IMR-90 (cell line): ENCODE results near the gene PPP1CA. TPM values are rescaled to one million over a fixed set of nuclear protein-coding genes. Genes with fewer than 3 reads are reported as not detected.

Experiments
- ATAC-seq: fragments of 200-7000 bp; cut with Tn5 transposase; 2 replicates; pipeline ENCODE4 v1.9.1; 2020; ENCODE audit warnings: low read depth, mild to moderate bottlenecking, moderate library complexity
- BruUV-seq: library from RNA; stranded (reverse); fragments of 400-500 nt; replicated peaks from 2 replicates; lab custom pipeline; 2021; lab: Mats Ljungman, UMichigan
- CTCF ChIA-PET: fragments of 300-600 bp; formaldehyde crosslinking; extraction: SDS; loops from one replicate; lab custom pipeline; 2021; ENCODE audit warnings: antibody characterized with exemption; lab: Yijun Ruan, JAX
- POLR2A ChIA-PET: fragments of 300-600 bp; sonication (Branson Sonifier 250); formaldehyde crosslinking; loops from one replicate; lab custom pipeline; 2022; ENCODE audit warnings: antibody characterized with exemption; ENCODE audit not compliant: unreplicated experiment; lab: Charles Lee
- DNase-seq: peaks from one replicate; pipeline ENCODE4 v3.0.0; 2013
- H2AFZ ChIP-seq: replicated peaks from 2 replicates; pipeline ENCODE3; 2013; ENCODE audit warnings: low read length, mild to moderate bottlenecking; ENCODE audit not compliant: poor library complexity
- H2AK5ac ChIP-seq: 2 replicates; pipeline ENCODE4 v1.6.1; 2013; ENCODE audit warnings: low read depth, low read length, inconsistent platforms
- H2AK9ac ChIP-seq: replicated peaks from 2 replicates; pipeline ENCODE3; 2013; ENCODE audit warnings: mild to moderate bottlenecking, low read depth, low read length, moderate library complexity; ENCODE audit not compliant: poor library complexity
- H2BK120ac ChIP-seq: 2 replicates; pipeline ENCODE4 v1.6.1; 2013; ENCODE audit warnings: low read depth, low read length, inconsistent platforms
- H2BK15ac ChIP-seq: 3 replicates; pipeline ENCODE4 v1.6.1; 2013; ENCODE audit warnings: low read depth, low read length, inconsistent platforms
- H2BK20ac ChIP-seq: 2 replicates; pipeline ENCODE4 v1.6.1; 2013; ENCODE audit warnings: low read depth, mild to moderate bottlenecking, inconsistent platforms, low read length, moderate library complexity
- H2BK5ac ChIP-seq: 2 replicates; pipeline ENCODE4 v1.6.1; 2013; ENCODE audit warnings: mild to moderate bottlenecking, low read depth, low read length, inconsistent platforms; ENCODE audit not compliant: poor library complexity, severe bottlenecking
- H3K14ac ChIP-seq: replicated peaks from 2 replicates; pipeline ENCODE4 v1.6.1; 2013; ENCODE audit warnings: low read depth, low read length, inconsistent platforms
- H3K18ac ChIP-seq: 2 replicates; pipeline ENCODE4 v1.6.1; 2013; ENCODE audit warnings: low read depth, low read length, control low read depth
- H3K23ac ChIP-seq: 2 replicates; pipeline ENCODE4 v1.6.1; 2013; ENCODE audit warnings: low read depth, low read length, inconsistent platforms
- H3K27ac ChIP-seq: 2 replicates; pipeline ENCODE4 v1.5.1; 2013; ENCODE audit warnings: mild to moderate bottlenecking, control low read depth, low read length; ENCODE audit not compliant: insufficient read depth
- H3K27me3 ChIP-seq: 2 replicates; pipeline ENCODE4 v1.6.1; 2013; ENCODE audit warnings: low read length; ENCODE audit not compliant: control insufficient read depth, insufficient read depth
- H3K36me3 ChIP-seq: 2 replicates; pipeline ENCODE4 v1.6.1; 2013; ENCODE audit warnings: low read length, mixed read lengths; ENCODE audit not compliant: control insufficient read depth, insufficient read depth
- H3K4ac ChIP-seq: 2 replicates; pipeline ENCODE4 v1.6.1; 2013; ENCODE audit warnings: low read depth, low read length, inconsistent platforms
- H3K4me1 ChIP-seq: 2 replicates; pipeline ENCODE4 v1.6.1; 2013; ENCODE audit warnings: low read length, mixed read lengths; ENCODE audit not compliant: control insufficient read depth, insufficient read depth
- H3K4me2 ChIP-seq: 2 replicates; pipeline ENCODE4 v1.6.1; 2013; ENCODE audit warnings: low read depth, mild to moderate bottlenecking, control low read depth, low read length, moderate library complexity
- H3K4me3 ChIP-seq: 2 replicates; pipeline ENCODE4 v1.5.1; 2013; ENCODE audit warnings: low read depth, mild to moderate bottlenecking, control low read depth, low read length, moderate library complexity; ENCODE audit not compliant: insufficient read depth
- H3K56ac ChIP-seq: 2 replicates; pipeline ENCODE4 v1.6.1; 2013; ENCODE audit warnings: low read length, inconsistent platforms; ENCODE audit not compliant: insufficient read depth; ENCODE audit errors: extremely low read depth
- H3K79me1 ChIP-seq, 2 experiments: 2 replicates each; pipeline ENCODE4 v1.6.1; 2013; ENCODE audit warnings: low read length in 2 of 2, inconsistent platforms in 1 of 2, low read depth in 1 of 2
- H3K9ac ChIP-seq: 2 replicates; pipeline ENCODE4 v1.6.1; 2013; ENCODE audit warnings: low read depth, low read length, control low read depth
- H3K9me1 ChIP-seq: 2 replicates; pipeline ENCODE4 v1.6.1; 2013; ENCODE audit warnings: low read length, inconsistent platforms; ENCODE audit not compliant: insufficient read depth
- H3K9me3 ChIP-seq: 2 replicates; pipeline ENCODE4 v1.6.1; 2013; ENCODE audit warnings: low read length; ENCODE audit not compliant: control insufficient read depth, insufficient read depth
- H4K20me1 ChIP-seq: 2 replicates; pipeline ENCODE4 v1.6.1; 2013; ENCODE audit warnings: low read length, inconsistent platforms; ENCODE audit not compliant: insufficient read depth
- H4K5ac ChIP-seq: 2 replicates; pipeline ENCODE4 v1.6.1; 2013; ENCODE audit warnings: mild to moderate bottlenecking, low read depth, low read length, control low read depth
- H4K8ac ChIP-seq, 2 experiments: 2 replicates each; pipeline ENCODE4 v1.6.1; 2013; ENCODE audit warnings: low read depth in 2 of 2, low read length in 2 of 2, control low read depth in 1 of 2, inconsistent platforms in 1 of 2
- H4K91ac ChIP-seq: 2 replicates; pipeline ENCODE4 v1.6.1; 2013; ENCODE audit warnings: low read depth, low read length, inconsistent platforms; ENCODE audit not compliant: insufficient read depth
- BHLHE40 ChIP-seq: fragments of 150-350 bp; IDR thresholded peaks from 2 replicates; pipeline ENCODE4 v1.6.1; 2016; ENCODE audit warnings: mild to moderate bottlenecking, low read depth, low read length
- CEBPB ChIP-seq: IDR thresholded peaks from 2 replicates; pipeline ENCODE4 v1.6.1; 2012; ENCODE audit warnings: low read depth, low read length, improper control_type of control experiment
- CHD1 ChIP-seq: IDR thresholded peaks from 2 replicates; pipeline ENCODE4 v1.6.1; 2012; ENCODE audit warnings: low read depth, low read length, improper control_type of control experiment
- FOS ChIP-seq: fragments of 150-350 bp; IDR thresholded peaks from 2 replicates; pipeline ENCODE4 v1.6.1; 2016; ENCODE audit warnings: low read depth, low read length
- MAFK ChIP-seq: IDR thresholded peaks from 2 replicates; pipeline ENCODE4 v1.6.1; 2012; ENCODE audit warnings: low read depth, low read length, improper control_type of control experiment
- MAZ ChIP-seq: IDR thresholded peaks from 2 replicates; pipeline ENCODE4 v1.6.1; 2012; ENCODE audit warnings: low read depth, mild to moderate bottlenecking, low read length, improper control_type of control experiment, moderate library complexity, borderline replicate concordance
- MXI1 ChIP-seq: IDR thresholded peaks from 2 replicates; pipeline ENCODE4 v1.6.1; 2012; ENCODE audit warnings: low read depth, mild to moderate bottlenecking, low read length, moderate library complexity, borderline replicate concordance
- NFE2L2 ChIP-seq: fragments of 150-350 bp; IDR thresholded peaks from 2 replicates; pipeline ENCODE4 v1.6.1; 2016; ENCODE audit warnings: low read depth, mild to moderate bottlenecking, low read length
- RAD21 ChIP-seq: IDR thresholded peaks from 2 replicates; pipeline ENCODE4 v1.6.1; 2012; ENCODE audit warnings: low read length, improper control_type of control experiment
- RFX5 ChIP-seq: IDR thresholded peaks from 2 replicates; pipeline ENCODE4 v1.8.0; 2012; ENCODE audit warnings: low read depth, mild to moderate bottlenecking, low read length, moderate library complexity
- SMC3 ChIP-seq: fragments of 150-350 bp; IDR thresholded peaks from 2 replicates; pipeline ENCODE4 v1.6.1; 2016; ENCODE audit warnings: low read depth, mild to moderate bottlenecking, antibody characterized with exemption, low read length, moderate library complexity
- USF2 ChIP-seq: fragments of 150-350 bp; IDR thresholded peaks from 2 replicates; pipeline ENCODE4 v1.6.1; 2017; ENCODE audit warnings: mild to moderate bottlenecking, antibody characterized with exemption, low read length, low read depth
- WGBS, 2 experiments: methylation state at CpG; one replicate each; pipeline versions ENCODE4 v1.1.5 to v1.1.7; 2013; ENCODE audit warnings: missing lambda C conversion rate in 2 of 2; ENCODE audit not compliant: insufficient read length in 1 of 2; ENCODE audit errors: extremely low coverage in 2 of 2; 5-methylcytosine and 5-hydroxymethylcytosine counted together
- dilution Hi-C: fragments of 300-500 bp; cut with HindIII; formaldehyde crosslinking; loops from one replicate; pipeline ENCODE4 v1.14.3; 2018; ENCODE audit warnings: low sequenced_read_pairs; ENCODE audit not compliant: unreplicated experiment
- in situ Hi-C: fragments of 300-500 bp; cut with MboI; formaldehyde crosslinking; loops from 3 replicates; pipeline ENCODE4 v1.14.3; 2019; ENCODE audit warnings: low sequenced_read_pairs, inconsistent platforms, mixed read lengths
- intact Hi-C: fragments of 100-400 bp; cut with micrococcal nuclease; formaldehyde crosslinking; loops from 2 replicates; pipeline ENCODE4 v1.10.0; 2022
- polyA plus RNA-seq, 3 experiments: library from polyadenylated mRNA; depleted of rRNA; stranded (reverse); fragments of >200 nt; gene quantifications; 2 replicates each; pipeline ENCODE4 v1.2.3, GENCODE V29; 2012; ENCODE audit warnings: low replicate concordance in 1 of 3
- total RNA-seq: library from RNA; depleted of rRNA; stranded (reverse); fragments of >200 nt; gene quantifications from 2 replicates; pipeline ENCODE4 v1.2.3, GENCODE V29; 2012
- TF ChIP-seq, protein P1 (sequence below): fragments of 150-350 bp; IDR thresholded peaks from 2 replicates; pipeline ENCODE4 v1.6.1; 2016; ENCODE audit warnings: low read depth, mild to moderate bottlenecking, low read length, moderate library complexity, borderline replicate concordance
- TF ChIP-seq, protein P2 (sequence below): conservative IDR thresholded peaks from 2 replicates; pipeline ENCODE4 v1.5.1; 2012; ENCODE audit warnings: mild to moderate bottlenecking, low read depth, low read length, improper control_type of control experiment

The PPP1CA gene
- total and polyA plus RNA-seq, 2 of the 4 experiments (the other 2 are of a cell fraction), result 228 to 313 TPM

- Histone ChIP-seq H3K4me1 (no peaks in the 10 kb centered on the region), H3K56ac (no peak overlapping the region), H3K4ac (no peak overlapping the region), H3K79me1 (peaks cover 0 to 6% of the 10 kb centered on the region in 2 experiments; a peak in 1 of 4 replicates), H3K9me3 (no peaks in the 10 kb centered on the region), H3K4me3 (no peak overlapping the region), H3K27ac (no peak overlapping the region), H4K20me1 (no peaks in the 10 kb centered on the region; the same call in none of the 2 replicates), H3K4me2 (no peak overlapping the region), H3K18ac (no peak overlapping the region), H3K14ac (no peak overlapping the region), H2AK5ac (no peak overlapping the region), H3K9ac (no peak overlapping the region), H2AFZ (no peak overlapping the region), H2BK20ac (no peak overlapping the region), H4K91ac (no peak overlapping the region), H4K5ac (no peak overlapping the region), H2AK9ac (no peak overlapping the region), H3K27me3 (no peaks in the 10 kb centered on the region), H3K36me3 (peaks cover 59% of the 10 kb centered on the region), H4K8ac (no peak overlapping the region), H2BK120ac (no peak overlapping the region), H3K23ac (no peak overlapping the region), H3K9me1 (no peaks in the 10 kb centered on the region), H2BK5ac (no peak overlapping the region), H2BK15ac (no peak overlapping the region)
- no peak for DNase-seq
- intact Hi-C loops (no loop called here), in situ Hi-C loops (no loop called here), dilution Hi-C loops (no loop called here)
- ATAC-seq, result no peak
- ChIA-PET POLR2A (no interaction called here), CTCF (no interaction called here)
- 96% methylated on average over 30 of the region's 38 CpGs; no CpG with 5 or more reads in 1 of the 2 experiments for WGBS, 2 experiments
- no TSS peak for BruUV-seq
- TF ChIP-seq SMC3 (no peak), MAZ (no peak), MXI1 (no peak), RFX5 (no peak), CEBPB (no peak), RAD21 (no peak), BHLHE40 (no peak), FOS (no peak), USF2 (no peak), NFE2L2 (no peak), MAFK (no peak), CHD1 (no peak)
- TF ChIP-seq, protein P1, sequence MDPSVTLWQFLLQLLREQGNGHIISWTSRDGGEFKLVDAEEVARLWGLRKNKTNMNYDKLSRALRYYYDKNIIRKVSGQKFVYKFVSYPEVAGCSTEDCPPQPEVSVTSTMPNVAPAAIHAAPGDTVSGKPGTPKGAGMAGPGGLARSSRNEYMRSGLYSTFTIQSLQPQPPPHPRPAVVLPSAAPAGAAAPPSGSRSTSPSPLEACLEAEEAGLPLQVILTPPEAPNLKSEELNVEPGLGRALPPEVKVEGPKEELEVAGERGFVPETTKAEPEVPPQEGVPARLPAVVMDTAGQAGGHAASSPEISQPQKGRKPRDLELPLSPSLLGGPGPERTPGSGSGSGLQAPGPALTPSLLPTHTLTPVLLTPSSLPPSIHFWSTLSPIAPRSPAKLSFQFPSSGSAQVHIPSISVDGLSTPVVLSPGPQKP, result no peak
- TF ChIP-seq, protein P2, sequence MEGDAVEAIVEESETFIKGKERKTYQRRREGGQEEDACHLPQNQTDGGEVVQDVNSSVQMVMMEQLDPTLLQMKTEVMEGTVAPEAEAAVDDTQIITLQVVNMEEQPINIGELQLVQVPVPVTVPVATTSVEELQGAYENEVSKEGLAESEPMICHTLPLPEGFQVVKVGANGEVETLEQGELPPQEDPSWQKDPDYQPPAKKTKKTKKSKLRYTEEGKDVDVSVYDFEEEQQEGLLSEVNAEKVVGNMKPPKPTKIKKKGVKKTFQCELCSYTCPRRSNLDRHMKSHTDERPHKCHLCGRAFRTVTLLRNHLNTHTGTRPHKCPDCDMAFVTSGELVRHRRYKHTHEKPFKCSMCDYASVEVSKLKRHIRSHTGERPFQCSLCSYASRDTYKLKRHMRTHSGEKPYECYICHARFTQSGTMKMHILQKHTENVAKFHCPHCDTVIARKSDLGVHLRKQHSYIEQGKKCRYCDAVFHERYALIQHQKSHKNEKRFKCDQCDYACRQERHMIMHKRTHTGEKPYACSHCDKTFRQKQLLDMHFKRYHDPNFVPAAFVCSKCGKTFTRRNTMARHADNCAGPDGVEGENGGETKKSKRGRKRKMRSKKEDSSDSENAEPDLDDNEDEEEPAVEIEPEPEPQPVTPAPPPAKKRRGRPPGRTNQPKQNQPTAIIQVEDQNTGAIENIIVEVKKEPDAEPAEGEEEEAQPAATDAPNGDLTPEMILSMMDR, result no peak
Observed at GRCh38 chr11:67435727-67436458, 34.2 kb upstream of the PPP1CA start.
